Activated T-helper 1 cell treated with Interleukin-2 at 50 U/mL for 16 hours (primary cell): ENCODE data around the gene C1QTNF8.

Experiments used
- DNase-seq: peaks from one replicate; pipeline ENCODE4 v3.0.0-alpha.2; 2020; ENCODE audit warnings: low read depth

The C1QTNF8 gene

GRCh38 chr16:1060416-1061340, 35.4 kb downstream of the C1QTNF8 start:
- DNase-seq, result no peak

- DNase-seq, result no peak
These were observed 36.7 kb downstream of the C1QTNF8 start for GRCh38 chr16:1059310-1059709.

GRCh38 chr16:1058216-1058615, 37.8 kb downstream of the C1QTNF8 start:
- DNase-seq, result no peak

- peak; percentile 32 for DNase-seq
These were observed 38.7 kb downstream of the C1QTNF8 start for GRCh38 chr16:1057252-1057932.

GRCh38 chr16:1056196-1056595, 39.8 kb downstream of the C1QTNF8 start:
- no peak for DNase-seq

- no peak for DNase-seq
These were observed 40.5 kb downstream of the C1QTNF8 start for GRCh38 chr16:1055557-1055924.

- no peak for DNase-seq
These were observed 41.1 kb downstream of the C1QTNF8 start for GRCh38 chr16:1054660-1055556.

- DNase-seq, result no peak
These were observed 42.2 kb downstream of the C1QTNF8 start for GRCh38 chr16:1053700-1054368.

- no peak for DNase-seq
These were observed 42.9 kb downstream of the C1QTNF8 start for GRCh38 chr16:1053121-1053521.

- no peak for DNase-seq
These were observed 43.3 kb downstream of the C1QTNF8 start for GRCh38 chr16:1052721-1053120.

GRCh38 chr16:1051446-1051845, 44.6 kb downstream of the C1QTNF8 start:
- no peak for DNase-seq

GRCh38 chr16:1050921-1051320, 45.1 kb downstream of the C1QTNF8 start:
- no peak for DNase-seq

- DNase-seq, result no peak
These were observed 45.5 kb downstream of the C1QTNF8 start for GRCh38 chr16:1050516-1050915.

- DNase-seq, result no peak
These were observed 46.1 kb downstream of the C1QTNF8 start for GRCh38 chr16:1049976-1050247.

GRCh38 chr16:1049113-1049975, 46.7 kb downstream of the C1QTNF8 start:
- no peak for DNase-seq

- DNase-seq, result no peak
These were observed 47.5 kb downstream of the C1QTNF8 start for GRCh38 chr16:1048442-1049112.

- no peak for DNase-seq
These were observed 48.2 kb downstream of the C1QTNF8 start for GRCh38 chr16:1047801-1048200.

- no peak for DNase-seq
These were observed 48.9 kb downstream of the C1QTNF8 start for GRCh38 chr16:1047123-1047522.

- no peak for DNase-seq
These were observed 49.8 kb downstream of the C1QTNF8 start for GRCh38 chr16:1045993-1046911.
